WTC11 (cell line): ENCODE measurements around the gene FAM110C. TPM values are rescaled to one million over a fixed set of nuclear protein-coding genes. Genes with fewer than 3 reads are reported as not detected.

Experiments used
- ATAC-seq: fragments of 200-7000 bp; cut with Tn5 transposase; 2 replicates; pipeline ENCODE4 v1.10.0; 2021; ENCODE audit warnings: mild to moderate bottlenecking, moderate library complexity
- CTCF ChIA-PET: fragments of 300-600 bp; sonication (Branson Sonifier 250); formaldehyde crosslinking; loops from one replicate; lab custom pipeline; 2021; ENCODE audit warnings: antibody characterized with exemption; lab: Charles Lee
- POLR2A ChIA-PET: fragments of 350-600 bp; sonication (Branson Sonifier 250); formaldehyde crosslinking; loops from one replicate; lab custom pipeline; 2021; ENCODE audit warnings: antibody characterized with exemption; lab: Charles Lee
- DNase-seq: peaks from one replicate; pipeline ENCODE4 v3.0.0; 2021; ENCODE audit warnings: low spot score
- H3K27ac Mint-ChIP-seq: 2 replicates; pipeline ENCODE4 v1.8.0; 2021; ENCODE audit warnings: mixed read lengths
- H3K27me3 Mint-ChIP-seq: 2 replicates; pipeline ENCODE4 v1.8.0; 2021; ENCODE audit warnings: low read depth, mild to moderate bottlenecking, moderate library complexity, mixed read lengths
- H3K36me3 Mint-ChIP-seq: 2 replicates; pipeline ENCODE4 v1.8.0; 2021; ENCODE audit warnings: mixed read lengths
- H3K4me1 Mint-ChIP-seq: 2 replicates; pipeline ENCODE4 v1.8.0; 2022; ENCODE audit warnings: mixed read lengths
- H3K4me3 Mint-ChIP-seq: 2 replicates; pipeline ENCODE4 v1.8.0; 2021; ENCODE audit warnings: mild to moderate bottlenecking, moderate library complexity, mixed read lengths
- H3K9me3 Mint-ChIP-seq: 2 replicates; pipeline ENCODE4 v1.8.0; 2021; ENCODE audit warnings: mixed read lengths
- AR ChIP-seq: fragments of 250-450 bp; sonication (Bioruptor Pico); IDR thresholded peaks from 2 replicates; pipeline ENCODE4 v1.9.0; 2021; ENCODE audit warnings: mild to moderate bottlenecking
- E2F1 ChIP-seq: sonication (generic); formaldehyde crosslinking; IDR thresholded peaks from 2 replicates; pipeline ENCODE4 v1.8.0; 2022; ENCODE audit warnings: mild to moderate bottlenecking, missing genetic modification reagents
- GTF2I ChIP-seq: fragments of 250-450 bp; sonication (Bioruptor Pico); conservative IDR thresholded peaks from 2 replicates; pipeline ENCODE4 v1.4.0; 2021; ENCODE audit warnings: mild to moderate bottlenecking
- HMGA2 ChIP-seq: fragments of 250-450 bp; sonication (Bioruptor Pico); IDR thresholded peaks from 2 replicates; pipeline ENCODE4 v1.4.0; 2021; ENCODE audit warnings: mild to moderate bottlenecking, moderate library complexity
- MAX ChIP-seq: sonication (generic); formaldehyde crosslinking; IDR thresholded peaks from 2 replicates; pipeline ENCODE4 v1.8.0; 2022; ENCODE audit warnings: mild to moderate bottlenecking, missing genetic modification reagents
- NFYB ChIP-seq: sonication (generic); formaldehyde crosslinking; conservative IDR thresholded peaks from 2 replicates; pipeline ENCODE4 v1.8.0; 2022; ENCODE audit warnings: low read depth, missing genetic modification reagents
- NR2C2 ChIP-seq: sonication (generic); formaldehyde crosslinking; IDR thresholded peaks from 2 replicates; pipeline ENCODE4 v1.8.0; 2022; ENCODE audit warnings: mild to moderate bottlenecking, missing genetic modification reagents
- RORB ChIP-seq: fragments of 250-450 bp; sonication (Bioruptor Pico); IDR thresholded peaks from 2 replicates; pipeline ENCODE4 v1.9.0; 2021; ENCODE audit warnings: mild to moderate bottlenecking
- SMAD3 ChIP-seq: sonication (generic); formaldehyde crosslinking; IDR thresholded peaks from 2 replicates; pipeline ENCODE4 v1.8.0; 2022; ENCODE audit warnings: missing genetic modification reagents, mild to moderate bottlenecking, borderline replicate concordance
- SOX15 ChIP-seq: fragments of 250-450 bp; sonication (Bioruptor Pico); IDR thresholded peaks from 2 replicates; pipeline ENCODE4 v1.9.0; 2021; ENCODE audit warnings: mild to moderate bottlenecking
- USF2 ChIP-seq: sonication (generic); formaldehyde crosslinking; IDR thresholded peaks from 2 replicates; pipeline ENCODE4 v1.8.1; 2023; ENCODE audit warnings: mild to moderate bottlenecking, missing genetic modification reagents, moderate library complexity
- ZBTB43 ChIP-seq: sonication (generic); formaldehyde crosslinking; IDR thresholded peaks from 2 replicates; pipeline ENCODE4 v1.8.1; 2023; ENCODE audit warnings: mild to moderate bottlenecking, missing genetic modification reagents
- ZNF121 ChIP-seq: sonication (generic); formaldehyde crosslinking; IDR thresholded peaks from 2 replicates; pipeline ENCODE4 v1.8.0; 2023; ENCODE audit warnings: missing genetic modification reagents
- ZNF232 ChIP-seq: sonication (generic); formaldehyde crosslinking; IDR thresholded peaks from 2 replicates; pipeline ENCODE4 v1.8.0; 2022; ENCODE audit warnings: mild to moderate bottlenecking, missing genetic modification reagents
- ZNF281 ChIP-seq: sonication (generic); formaldehyde crosslinking; IDR thresholded peaks from 2 replicates; pipeline ENCODE4 v1.8.0; 2023; ENCODE audit warnings: mild to moderate bottlenecking, missing genetic modification reagents
- ZNF425 ChIP-seq: fragments of 250-450 bp; sonication (Bioruptor Pico); conservative IDR thresholded peaks from 2 replicates; pipeline ENCODE4 v1.9.0; 2021; ENCODE audit warnings: mild to moderate bottlenecking
- ZNF532 ChIP-seq: fragments of 250-450 bp; sonication (Bioruptor Pico); IDR thresholded peaks from 2 replicates; pipeline ENCODE4 v1.9.0; 2021; ENCODE audit warnings: mild to moderate bottlenecking, borderline replicate concordance
- total RNA-seq: library from RNA; stranded (reverse); gene quantifications from 3 replicates; pipeline ENCODE4 v1.2.3, GENCODE V29; 2021

Gene FAM110C
- total RNA-seq, 1 experiment from 2014 or later = 6.1 TPM

- POLR2A ChIA-PET = no interaction called here
- Mint-ChIP-seq H3K36me3 (no peaks in the 10 kb centered on the region), H3K4me1 (peaks cover 2% of the 10 kb centered on the region; the same call in 1 of the 2 replicates)
Observed at GRCh38 chr2:29253-29652, 17.1 kb downstream of the FAM110C start.

More at GRCh38 chr2:29253-29652, 17.1 kb downstream of the FAM110C start:
- H3K4me3 Mint-ChIP-seq = no peak overlapping the region
- H3K9me3 Mint-ChIP-seq = no peaks in the 10 kb centered on the region
- H3K27me3 Mint-ChIP-seq = peaks cover 3% of the 10 kb centered on the region; the same call in 1 of the 2 replicates
- no peak for TF ChIP-seq MAX (CRISPR knock-in tag)
- no peak for TF ChIP-seq AR
- TF ChIP-seq ZNF532 (CRISPR knock-in tag) = no peak
- TF ChIP-seq GTF2I (CRISPR knock-in tag) = no peak
- no peak for TF ChIP-seq NFYB (CRISPR knock-in tag)
- TF ChIP-seq HMGA2 (CRISPR knock-in tag) = no peak
- no peak for TF ChIP-seq USF2 (CRISPR knock-in tag)
- no peak for TF ChIP-seq NR2C2 (CRISPR knock-in tag)
- TF ChIP-seq ZBTB43 (CRISPR knock-in tag) = no peak
- TF ChIP-seq SOX15 (CRISPR knock-in tag) = no peak
- TF ChIP-seq ZNF425 = no peak
- TF ChIP-seq ZNF121 = no peak
- TF ChIP-seq ZNF281 (CRISPR knock-in tag) = no peak
- TF ChIP-seq SMAD3 (CRISPR knock-in tag) = no peak
- TF ChIP-seq E2F1 (CRISPR knock-in tag) = no peak
- TF ChIP-seq ZNF232 (CRISPR knock-in tag) = no peak
- no peak for TF ChIP-seq RORB (CRISPR knock-in tag)
- TF ChIP-seq, all 79 proteins: peak for 0
- H3K27ac Mint-ChIP-seq = no peak overlapping the region
- no peak for ATAC-seq
- CTCF ChIA-PET = interaction anchor here (1.2 kb wide), 1 partner anchor 113 kb away, joined by 4 read pairs; no protein-coding TSS in a partner anchor
- no peak for DNase-seq
